GM19025 (cell line): ENCODE data around the gene ADIPOQ.
A peak's percentile ranks its signal among the peaks of the same experiment; 100 is the strongest.
"Not testable (repeated sequence)": the region's sequence is repeated elsewhere in the genome, so short reads cannot be mapped to it uniquely, and the experiment has no call there.

Source experiments
- ATAC-seq: cut with Tn5 transposase; IDR thresholded peaks from one replicate; pipeline ENCODE4 v1.9.1; 2021; ENCODE audit warnings: mild to moderate bottlenecking, low read depth, moderate library complexity; ENCODE audit not compliant: unreplicated experiment

Gene ADIPOQ

DNA sequence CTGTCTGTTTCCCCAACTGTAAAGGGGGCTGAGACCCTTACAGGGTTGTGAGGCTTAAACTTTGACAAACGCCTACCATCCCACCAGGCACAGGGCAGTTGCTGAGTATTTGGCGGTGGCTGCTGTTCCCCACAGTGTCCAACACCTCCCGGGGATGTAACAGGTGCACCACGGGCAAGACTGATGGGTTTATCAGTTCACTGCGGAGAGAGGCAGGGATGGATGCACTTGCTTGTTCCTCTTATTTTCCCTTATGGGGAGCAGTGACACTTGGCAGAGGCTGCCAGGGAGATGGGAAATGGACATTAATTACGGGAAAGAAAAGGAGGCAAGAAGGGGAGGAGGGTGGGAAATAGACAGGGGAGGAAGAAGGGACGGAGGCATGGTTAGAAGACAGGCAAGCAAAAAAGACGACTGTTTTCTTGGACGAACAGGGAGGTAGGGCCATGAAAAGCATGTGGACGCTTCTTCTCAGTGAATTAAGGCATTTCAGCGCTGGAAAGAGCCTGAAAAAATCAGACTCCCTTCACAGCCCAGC lies 16.6 kb upstream of the ADIPOQ start:
- ATAC-seq = no peak

DNA sequence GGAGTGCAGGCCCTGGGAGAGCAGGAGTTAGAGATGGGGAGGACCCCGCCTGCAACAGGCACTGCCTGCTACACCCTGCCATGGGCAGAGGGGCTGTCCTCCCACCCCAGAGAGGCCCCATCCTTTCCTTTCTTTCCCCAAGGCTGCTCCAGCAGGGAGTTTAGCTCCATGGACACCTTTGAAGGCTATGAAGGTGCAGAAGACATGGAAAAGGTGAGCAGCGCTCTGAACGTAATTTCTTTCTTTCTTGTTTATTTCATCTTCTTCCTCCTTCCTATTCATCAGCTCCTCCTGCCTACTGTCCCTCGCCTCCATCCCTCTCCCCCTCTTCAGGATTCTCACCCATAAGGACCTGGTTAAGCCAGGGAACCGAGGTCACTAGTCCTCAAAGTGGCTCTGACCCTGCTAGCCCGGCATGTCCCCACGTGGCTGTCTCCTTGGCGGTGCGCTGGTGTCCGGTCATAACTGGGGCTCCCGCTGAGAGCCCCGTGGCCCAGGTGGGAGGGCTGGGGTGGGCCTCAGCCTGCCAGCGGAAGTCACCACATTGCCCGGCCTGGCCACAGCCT lies 16.0 kb upstream of the ADIPOQ start:
- ATAC-seq = no peak

DNA sequence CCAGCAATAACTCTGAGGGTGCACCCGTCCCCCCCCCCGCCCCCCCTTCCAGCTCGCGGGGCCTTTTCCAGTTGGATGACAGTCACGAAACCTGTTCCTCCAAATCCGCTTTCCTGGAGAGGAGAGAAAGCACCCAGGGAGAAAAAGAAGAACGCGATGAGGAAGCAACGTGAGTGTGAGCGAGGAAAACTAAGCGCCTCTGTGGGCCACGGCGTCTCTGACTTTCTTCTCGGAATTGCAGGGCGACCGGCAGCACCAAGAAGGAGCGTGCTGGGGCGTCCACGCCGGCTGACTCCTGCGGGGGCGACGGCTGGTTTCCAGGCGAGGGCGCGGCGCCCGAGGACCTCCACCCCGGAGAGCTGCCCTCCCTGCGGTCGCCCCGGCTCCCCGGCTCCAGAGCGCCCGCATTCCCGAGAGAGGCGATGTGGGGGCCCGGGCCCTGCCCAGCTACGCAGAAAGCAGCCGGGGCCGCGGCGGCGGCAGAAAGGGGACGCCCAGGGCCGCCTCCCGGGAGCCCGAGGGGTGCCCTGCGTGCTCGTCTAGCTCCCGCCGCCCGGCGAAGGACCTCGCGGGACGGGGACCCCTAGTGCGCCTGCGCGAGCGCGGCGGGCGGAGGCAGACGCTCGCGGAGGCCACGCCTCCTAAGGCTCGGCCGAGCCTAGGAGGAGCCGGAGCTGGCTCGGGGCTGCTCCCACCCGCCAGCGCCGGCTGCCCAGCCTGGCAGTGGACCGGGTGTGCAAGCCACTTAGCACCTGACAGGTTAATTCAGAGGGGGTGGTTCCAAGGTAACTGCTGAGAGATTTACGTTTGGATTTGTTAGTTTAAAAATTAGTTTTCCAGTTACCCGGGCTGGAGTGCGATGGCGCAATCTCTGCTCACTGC lies 15.3 kb upstream of the ADIPOQ start:
- peak; percentile 83 for ATAC-seq

GRCh38 chr3:186828340-186828739 lies 14.2 kb upstream of the ADIPOQ start:
- ATAC-seq = no peak

DNA sequence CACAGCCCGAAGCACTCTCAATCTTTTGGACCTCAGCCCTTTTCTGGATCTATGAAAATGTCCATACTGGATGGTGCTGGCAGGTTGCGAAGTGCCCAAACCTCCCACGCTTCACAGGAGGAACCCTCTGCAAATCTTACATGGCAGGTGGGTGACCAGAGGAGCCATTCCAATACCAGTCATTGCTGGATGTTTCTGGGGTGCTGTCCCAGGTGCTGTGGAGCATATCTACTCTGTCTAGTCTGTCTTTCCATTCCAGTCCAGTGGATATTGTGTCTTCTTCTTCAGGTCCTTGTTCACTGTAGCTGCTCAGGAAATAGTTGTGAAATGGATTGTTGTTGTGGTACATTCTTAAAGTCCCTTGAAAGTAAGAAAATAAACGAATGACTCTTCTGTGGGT lies 10.7 kb upstream of the ADIPOQ start:
- no peak for ATAC-seq

DNA sequence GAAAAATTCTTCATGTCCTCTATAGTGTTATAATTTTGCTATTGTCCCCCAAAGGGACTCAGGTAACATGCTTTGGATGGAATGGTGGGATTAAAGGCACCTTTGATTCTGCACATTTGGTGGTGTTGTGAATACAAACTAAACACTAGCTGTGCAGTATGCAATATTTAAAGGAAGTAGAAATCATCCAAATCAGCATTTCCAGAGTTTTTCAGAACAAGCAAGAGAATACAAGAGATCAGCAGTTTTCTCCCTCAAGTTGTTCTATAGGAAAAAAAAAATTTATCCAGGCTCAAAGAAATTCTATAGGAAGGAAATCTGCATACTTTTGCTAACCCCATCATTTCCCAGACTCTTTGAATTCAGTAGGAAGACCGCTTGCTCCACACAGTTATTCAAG lies 10.2 kb upstream of the ADIPOQ start:
- no peak for ATAC-seq

DNA sequence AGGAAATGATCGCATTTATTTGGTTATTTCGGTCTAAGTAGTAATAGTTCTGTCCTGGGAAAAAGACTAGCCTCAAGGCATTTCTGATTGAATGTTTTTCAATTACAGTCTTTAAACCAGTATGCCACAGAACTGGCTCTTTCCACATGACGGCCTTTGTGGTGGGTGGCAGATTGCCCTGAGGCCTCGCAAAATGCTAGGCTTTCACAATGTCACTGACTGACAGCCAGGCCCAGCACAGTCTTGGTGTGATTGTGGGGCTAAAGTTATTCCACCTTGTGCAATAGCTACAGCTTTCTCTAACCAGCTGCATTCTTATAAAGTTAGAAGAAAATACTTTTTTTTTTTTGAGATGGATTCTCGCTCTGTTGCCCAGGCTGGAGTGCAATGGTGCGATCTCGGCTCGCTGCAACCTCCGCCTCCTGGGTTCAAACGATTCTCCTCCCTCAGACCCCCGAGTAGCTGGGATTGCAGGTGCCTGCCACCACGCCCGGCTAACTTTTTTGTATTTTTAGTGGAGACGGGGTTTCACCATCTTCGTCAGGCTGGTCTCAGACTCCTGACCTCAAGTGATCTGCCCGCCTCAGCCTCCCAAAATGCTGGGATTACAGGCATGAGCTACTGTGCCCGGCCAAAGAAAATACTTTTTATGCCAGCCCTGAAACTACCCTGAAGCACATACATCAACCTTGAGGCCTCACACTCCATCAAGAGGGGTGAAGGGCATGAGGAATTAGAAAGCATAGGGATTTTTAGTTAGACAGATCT lies 2.5 kb upstream of the ADIPOQ start:
- ATAC-seq = no peak

GRCh38 chr3:186841620-186842019 lies 890 bp upstream of the ADIPOQ start:
- no peak for ATAC-seq

DNA sequence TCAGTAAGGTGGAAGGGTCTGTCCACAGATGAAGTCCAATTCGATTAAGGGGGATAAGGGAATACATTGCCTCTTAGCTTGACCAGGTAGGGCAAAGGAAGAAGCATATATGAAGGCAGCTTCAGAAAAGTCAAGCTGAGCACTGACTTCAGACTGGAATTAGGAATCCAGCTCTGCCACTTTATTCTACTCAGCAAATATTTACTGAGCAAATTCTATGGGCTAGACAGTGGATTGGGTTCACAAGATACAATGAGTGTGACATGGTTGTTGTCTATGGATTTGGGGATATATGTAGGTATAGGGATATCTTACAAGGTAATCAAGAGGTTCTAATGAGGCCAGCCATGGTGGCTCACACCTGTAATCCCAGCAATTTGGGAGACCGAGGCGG lies 526 bp downstream of the ADIPOQ start:
- ATAC-seq = no peak

DNA sequence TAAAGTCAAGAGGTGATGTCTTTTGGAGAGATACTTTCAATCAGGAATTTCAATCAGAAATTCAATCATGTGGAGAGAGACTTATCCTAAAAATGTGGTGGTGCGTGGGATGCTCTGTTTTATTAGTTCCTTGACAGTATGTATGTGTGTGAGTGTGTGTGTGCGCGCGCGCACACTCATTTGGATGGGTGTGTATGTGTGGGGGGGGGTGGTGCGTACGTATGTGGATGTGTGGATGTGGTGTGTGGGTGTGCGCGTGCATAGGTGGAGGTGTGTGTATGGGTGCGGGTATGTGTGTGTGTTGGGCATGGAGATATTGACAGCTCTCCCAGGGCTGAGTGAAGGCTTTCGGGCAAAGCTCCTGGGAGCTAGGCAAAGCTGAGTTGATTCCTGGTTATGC lies 2.4 kb downstream of the ADIPOQ start:
- no peak for ATAC-seq

GRCh38 chr3:186845756-186846155 lies 3.2 kb downstream of the ADIPOQ start:
- no peak for ATAC-seq

DNA sequence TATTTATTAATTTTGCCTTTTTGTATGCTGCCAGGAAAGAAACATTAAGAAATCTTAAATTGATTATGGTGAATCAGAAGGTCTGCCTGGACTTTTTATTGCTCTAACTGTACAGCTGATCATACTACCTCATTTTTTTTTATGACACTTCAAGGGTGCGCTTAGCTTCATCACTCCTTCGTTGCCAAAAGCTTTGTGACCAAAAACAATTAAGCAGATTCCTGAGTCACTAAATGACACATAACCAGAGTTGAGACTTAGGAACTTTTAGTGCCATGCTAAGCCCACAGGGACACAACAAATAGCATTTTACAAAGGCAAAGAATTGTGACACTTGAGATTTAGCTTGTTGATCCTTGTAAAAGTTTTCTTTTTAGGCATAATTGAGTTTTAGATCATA lies 4.9 kb downstream of the ADIPOQ start:
- no peak for ATAC-seq

- ATAC-seq = no peak
Observed at GRCh38 chr3:186849374-186849975, 7.0 kb downstream of the ADIPOQ start.

DNA sequence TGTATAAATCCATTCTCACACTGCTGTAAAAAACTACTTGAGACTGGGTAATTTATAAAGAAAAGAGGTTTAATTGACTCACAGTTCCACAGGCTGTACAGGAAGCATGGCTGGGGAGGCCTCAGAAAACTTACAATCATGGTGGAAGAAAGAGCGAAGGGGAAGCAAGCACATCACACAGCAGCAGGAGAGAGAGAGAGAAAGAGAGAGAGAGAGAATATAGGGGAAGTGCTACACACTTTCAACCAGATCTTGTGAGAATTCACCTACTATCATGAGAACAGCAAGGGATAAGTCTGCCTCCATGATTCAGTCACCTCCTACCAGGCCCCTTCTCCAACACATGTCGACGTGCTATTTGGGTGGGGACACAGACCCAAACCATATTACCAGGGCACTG lies 9.3 kb downstream of the ADIPOQ start:
- not testable (repeated sequence) for ATAC-seq

DNA sequence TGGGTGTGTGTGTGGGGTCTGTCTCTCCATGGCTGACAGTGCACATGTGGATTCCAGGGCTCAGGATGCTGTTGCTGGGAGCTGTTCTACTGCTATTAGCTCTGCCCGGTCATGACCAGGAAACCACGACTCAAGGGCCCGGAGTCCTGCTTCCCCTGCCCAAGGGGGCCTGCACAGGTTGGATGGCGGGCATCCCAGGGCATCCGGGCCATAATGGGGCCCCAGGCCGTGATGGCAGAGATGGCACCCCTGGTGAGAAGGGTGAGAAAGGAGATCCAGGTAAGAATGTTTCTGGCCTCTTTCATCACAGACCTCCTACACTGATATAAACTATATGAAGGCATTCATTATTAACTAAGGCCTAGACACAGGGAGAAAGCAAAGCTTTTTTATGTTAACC lies 10.5 kb downstream of the ADIPOQ start:
- no peak for ATAC-seq

DNA sequence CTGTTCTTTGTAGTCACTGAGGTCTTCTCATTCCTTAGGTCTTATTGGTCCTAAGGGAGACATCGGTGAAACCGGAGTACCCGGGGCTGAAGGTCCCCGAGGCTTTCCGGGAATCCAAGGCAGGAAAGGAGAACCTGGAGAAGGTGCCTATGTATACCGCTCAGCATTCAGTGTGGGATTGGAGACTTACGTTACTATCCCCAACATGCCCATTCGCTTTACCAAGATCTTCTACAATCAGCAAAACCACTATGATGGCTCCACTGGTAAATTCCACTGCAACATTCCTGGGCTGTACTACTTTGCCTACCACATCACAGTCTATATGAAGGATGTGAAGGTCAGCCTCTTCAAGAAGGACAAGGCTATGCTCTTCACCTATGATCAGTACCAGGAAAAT lies 11.6 kb downstream of the ADIPOQ start:
- no peak for ATAC-seq

DNA sequence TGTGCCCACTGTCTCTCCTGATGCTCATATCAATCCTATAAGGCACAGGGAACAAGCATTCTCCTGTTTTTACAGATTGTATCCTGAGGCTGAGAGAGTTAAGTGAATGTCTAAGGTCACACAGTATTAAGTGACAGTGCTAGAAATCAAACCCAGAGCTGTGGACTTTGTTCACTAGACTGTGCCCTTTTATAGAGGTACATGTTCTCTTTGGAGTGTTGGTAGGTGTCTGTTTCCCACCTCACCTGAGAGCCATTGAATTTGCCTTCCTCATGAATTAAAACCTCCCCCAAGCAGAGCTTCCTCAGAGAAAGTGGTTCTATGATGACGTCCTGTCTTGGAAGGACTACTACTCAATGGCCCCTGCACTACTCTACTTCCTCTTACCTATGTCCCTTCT lies 12.4 kb downstream of the ADIPOQ start:
- no peak for ATAC-seq

DNA sequence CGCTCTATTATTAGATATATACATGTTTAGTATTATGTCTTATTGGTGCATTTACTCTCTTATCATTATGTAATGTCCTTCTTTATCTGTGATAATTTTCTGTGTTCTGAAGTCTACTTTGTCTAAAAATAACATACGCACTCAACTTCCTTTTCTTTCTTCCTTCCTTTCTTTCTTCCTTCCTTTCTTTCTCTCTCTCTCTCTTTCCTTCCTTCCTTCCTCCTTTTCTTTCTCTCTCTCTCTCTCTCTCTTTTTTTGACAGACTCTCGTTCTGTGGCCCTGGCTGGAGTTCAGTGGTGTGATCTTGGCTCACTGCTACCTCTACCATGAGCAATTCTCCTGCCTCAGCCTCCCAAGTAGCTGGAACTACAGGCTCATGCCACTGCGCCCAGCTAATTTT lies 15.2 kb downstream of the ADIPOQ start:
- ATAC-seq = no peak

DNA sequence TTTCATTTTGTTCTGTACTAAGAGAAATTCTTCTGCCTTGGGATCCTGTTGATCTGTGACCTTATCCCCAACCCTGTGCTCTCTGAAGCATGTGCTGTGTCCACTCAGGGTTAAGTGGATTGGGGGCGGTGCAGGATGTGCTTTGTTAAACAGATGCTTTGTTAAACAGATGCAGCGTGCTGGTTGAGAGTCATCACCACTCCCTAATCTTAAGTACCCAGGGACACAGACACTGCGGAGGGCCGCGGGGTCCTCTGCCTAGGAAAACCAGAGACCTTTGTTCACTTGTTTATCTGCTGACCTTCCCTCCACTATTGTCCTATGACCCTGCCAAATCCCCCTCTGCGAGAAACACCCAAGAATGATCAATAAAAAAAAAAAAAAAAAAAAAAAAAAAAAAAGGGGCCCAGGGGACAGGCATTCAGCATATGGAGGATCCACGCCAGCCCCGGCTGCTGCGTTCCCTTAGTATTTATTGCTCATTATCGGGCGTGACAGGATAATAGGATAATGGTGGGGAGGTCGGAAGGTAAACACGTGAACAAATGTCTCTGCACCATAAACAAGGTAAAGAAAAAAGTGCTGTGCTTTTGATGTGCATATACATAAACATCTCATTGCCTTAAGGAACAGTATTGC lies 22.8 kb downstream of the ADIPOQ start:
- not testable (repeated sequence) for ATAC-seq

DNA sequence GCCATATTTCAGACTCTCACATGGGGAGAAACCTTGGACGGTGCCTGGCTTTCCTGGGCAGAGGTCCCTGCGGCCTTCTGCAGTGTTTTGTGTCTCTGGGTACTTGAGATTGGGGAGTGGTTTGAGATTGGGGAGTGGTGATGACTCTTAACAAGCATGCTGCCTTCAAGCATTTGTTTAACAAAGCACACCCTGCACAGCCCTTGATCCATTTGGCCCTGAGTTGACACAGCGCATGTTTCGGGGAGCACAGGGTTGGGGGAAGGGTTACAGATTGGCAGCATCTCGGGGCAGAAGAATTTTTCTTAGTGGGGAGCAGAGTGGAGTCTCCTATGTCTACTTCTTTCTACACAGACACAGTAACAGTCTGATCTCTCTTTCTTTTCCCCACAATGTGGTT lies 23.6 kb downstream of the ADIPOQ start:
- ATAC-seq = not testable (repeated sequence)
